Endothelial cell of umbilical vein (primary cell): ENCODE data around the gene KCNMB3. TPM values are rescaled to one million over a fixed set of nuclear protein-coding genes. Genes with fewer than 3 reads are reported as not detected.

Experiments
- BruUV-seq: library from RNA; stranded (reverse); fragments of 400-500 nt; replicated peaks from 2 replicates; lab custom pipeline; 2021; lab: Mats Ljungman, UMichigan
- CTCF ChIA-PET: fragments of 300-600, 350-600 bp; sonication (Branson Sonifier 250); formaldehyde crosslinking; loops from one replicate; lab custom pipeline; 2021; ENCODE audit warnings: antibody characterized with exemption, inconsistent platforms; lab: Charles Lee
- POLR2A ChIA-PET: fragments of 300-600, 350-600 bp; sonication (Branson Sonifier 250); formaldehyde crosslinking; loops from one replicate; lab custom pipeline; 2021; ENCODE audit warnings: antibody characterized with exemption, inconsistent platforms; lab: Charles Lee
- DNase-seq: peaks from one replicate; pipeline ENCODE4 v3.0.0-alpha.2; 2011; ENCODE audit warnings: low read depth, low spot score
- FAIRE-seq: peaks from 2 replicates; lab custom pipeline; 2011; peaks lifted over from hg19 to GRCh38; lab: Jason Lieb, UNC
- H2AFZ ChIP-seq: 2 replicates; pipeline ENCODE4 v1.6.0; 2012; ENCODE audit warnings: low read depth, low read length, control low read depth, inconsistent platforms
- H3K27ac ChIP-seq: 2 replicates; pipeline ENCODE4 v1.5.1; 2011; ENCODE audit warnings: low read depth, mild to moderate bottlenecking, control low read depth, low read length, moderate library complexity; ENCODE audit not compliant: insufficient read depth
- H3K27me3 ChIP-seq, 2 experiments: 2 replicates each; pipeline versions ENCODE4 v1.6.0 to v1.6.1; 2011; ENCODE audit warnings: low read length in 2 of 2, mixed read lengths in 1 of 2; ENCODE audit not compliant: control insufficient read depth in 2 of 2, insufficient read depth in 2 of 2
- H3K36me3 ChIP-seq, 2 experiments: 2 replicates in 1 of 2; 3 replicates in 1 of 2; pipeline ENCODE4 v1.5.1; 2011; ENCODE audit warnings: low read length in 2 of 2, mild to moderate bottlenecking in 1 of 2, moderate library complexity in 1 of 2; ENCODE audit not compliant: control insufficient read depth in 2 of 2, insufficient read depth in 2 of 2; ENCODE audit errors: extremely low read depth in 1 of 2
- H3K4me1 ChIP-seq: 3 replicates; pipeline ENCODE4 v1.5.1; 2011; ENCODE audit warnings: mild to moderate bottlenecking, low read length; ENCODE audit not compliant: control insufficient read depth, insufficient read depth; ENCODE audit errors: extremely low read depth
- H3K4me2 ChIP-seq: 2 replicates; pipeline ENCODE4 v1.6.1; 2011; ENCODE audit warnings: low read length, control low read depth, mixed read lengths; ENCODE audit not compliant: insufficient read depth
- H3K4me3 ChIP-seq, 3 experiments: fragments of 200-600 bp in 1 of 3; sonication (generic), shearing (Covaris generic) in 1 of 3; replicated peaks in 1 of 3; 2 replicates each; pipeline ENCODE4 v1.5.1; 2011 to 2016; ENCODE audit warnings: control low read depth in 3 of 3, low read length in 3 of 3, mild to moderate bottlenecking in 2 of 3, inconsistent platforms in 1 of 3, low read depth in 1 of 3, moderate library complexity in 1 of 3; ENCODE audit not compliant: insufficient read depth in 1 of 3
- H3K79me2 ChIP-seq: 2 replicates; pipeline ENCODE4 v1.6.0; 2012; ENCODE audit warnings: low read length, inconsistent platforms; ENCODE audit not compliant: control insufficient read depth, insufficient read depth
- H3K9ac ChIP-seq: replicated peaks from 2 replicates; pipeline ENCODE3; 2011; ENCODE audit warnings: low read length, control low read depth; ENCODE audit not compliant: insufficient read depth; ENCODE audit errors: extremely low read depth
- H3K9me1 ChIP-seq: replicated peaks from 3 replicates; pipeline ENCODE4 v1.6.0; 2011; ENCODE audit warnings: mild to moderate bottlenecking, low read length; ENCODE audit not compliant: control insufficient read depth, insufficient read depth; ENCODE audit errors: extremely low read depth
- H3K9me3 ChIP-seq: replicated peaks from 2 replicates; pipeline ENCODE4 v1.5.1; 2012; ENCODE audit warnings: low read length, inconsistent platforms; ENCODE audit not compliant: control insufficient read depth, insufficient read depth
- H4K20me1 ChIP-seq: replicated peaks from 2 replicates; pipeline ENCODE3; 2011; ENCODE audit warnings: mild to moderate bottlenecking, low read length; ENCODE audit not compliant: control insufficient read depth, insufficient read depth; ENCODE audit errors: extremely low read depth
- EZH2 ChIP-seq: IDR thresholded peaks from 2 replicates; pipeline ENCODE4 v1.6.1; 2012; ENCODE audit warnings: borderline replicate concordance, low read depth, mild to moderate bottlenecking, moderate library complexity, low read length, inconsistent platforms; ENCODE audit not compliant: severe bottlenecking
- FOS ChIP-seq: IDR thresholded peaks from 2 replicates; pipeline ENCODE4 v1.6.1; 2011; ENCODE audit warnings: mild to moderate bottlenecking, low read length, moderate library complexity, borderline replicate concordance; ENCODE audit not compliant: insufficient read depth
- GATA2 ChIP-seq: IDR thresholded peaks from 2 replicates; pipeline ENCODE4 v1.7.0; 2011; ENCODE audit warnings: low read depth, mild to moderate bottlenecking, moderate library complexity, mixed read lengths, low read length; ENCODE audit not compliant: insufficient read length, insufficient read depth
- JUN ChIP-seq: IDR thresholded peaks from 2 replicates; pipeline ENCODE4 v1.6.1; 2011; ENCODE audit warnings: borderline replicate concordance, low read depth; ENCODE audit not compliant: insufficient read length, insufficient read depth
- MYC ChIP-seq: IDR thresholded peaks from one replicate; pipeline ENCODE4 v1.6.1; 2011; ENCODE audit warnings: mild to moderate bottlenecking, low read depth, low read length
- POLR2A ChIP-seq: IDR thresholded peaks from 2 replicates; pipeline ENCODE4 v1.6.1; 2012; ENCODE audit warnings: low read depth, mild to moderate bottlenecking, control low read depth, low read length
- POLR2AphosphoS5 ChIP-seq: IDR thresholded peaks from 2 replicates; pipeline ENCODE4 v1.6.1; 2012; ENCODE audit warnings: low read depth, mild to moderate bottlenecking, control low read depth, low read length, moderate library complexity; ENCODE audit not compliant: insufficient read depth
- dilution Hi-C: fragments of 300-500 bp; cut with MboI; formaldehyde crosslinking; loops from one replicate; pipeline ENCODE4 v1.15.0; 2019; ENCODE audit warnings: low sequenced_read_pairs; ENCODE audit not compliant: extremely low pct_ligation_motif_present
- intact Hi-C: fragments of 100-400 bp; cut with micrococcal nuclease; formaldehyde crosslinking; loops from one replicate; pipeline ENCODE4 v1.10.0; 2022
- polyA plus RNA-seq, 4 experiments: library from polyadenylated mRNA; depleted of rRNA in 3 of 4; stranded (reverse) in 3 of 4; unstranded in 1 of 4; fragments of >200 nt; gene quantifications; 2 replicates each; pipeline versions ENCODE4 v1.2.1 to v1.2.3, GENCODE V29; 2011 to 2012; ENCODE audit warnings: missing spikeins in 1 of 4
- total RNA-seq: library from RNA; stranded (reverse); gene quantifications from 2 replicates; pipeline ENCODE4 v1.2.3, GENCODE V29; 2021
- TF ChIP-seq, protein P1 (sequence below): IDR thresholded peaks from 2 replicates; pipeline ENCODE4 v1.6.1; 2011; ENCODE audit not compliant: insufficient read depth, insufficient read length
- TF ChIP-seq, protein P2 (sequence below), 2 donors: IDR thresholded peaks; 1 replicate in 1 of 2; 2 replicates in 1 of 2; pipeline ENCODE4 v1.5.1; 2011; ENCODE audit warnings: low read length in 2 of 2, mild to moderate bottlenecking in 2 of 2, moderate library complexity in 2 of 2, control low read depth in 1 of 2, inconsistent platforms in 1 of 2, low read depth in 1 of 2; ENCODE audit not compliant: insufficient read depth in 1 of 2; ENCODE audit errors: extremely low read depth in 1 of 2

KCNMB3 gene
- total and polyA plus RNA-seq, 2 donors (not counting 3 experiments of a cell fraction or from before 2014, with no cell fraction given): 1.2 to 1.7 TPM

GRCh38 chr3:179268400-179269051, 17.6 kb upstream of the KCNMB3 start:
- intact Hi-C loops: no loop called here
- no peak for TF ChIP-seq JUN
- peak; percentile 38 for TF ChIP-seq FOS

DNA sequence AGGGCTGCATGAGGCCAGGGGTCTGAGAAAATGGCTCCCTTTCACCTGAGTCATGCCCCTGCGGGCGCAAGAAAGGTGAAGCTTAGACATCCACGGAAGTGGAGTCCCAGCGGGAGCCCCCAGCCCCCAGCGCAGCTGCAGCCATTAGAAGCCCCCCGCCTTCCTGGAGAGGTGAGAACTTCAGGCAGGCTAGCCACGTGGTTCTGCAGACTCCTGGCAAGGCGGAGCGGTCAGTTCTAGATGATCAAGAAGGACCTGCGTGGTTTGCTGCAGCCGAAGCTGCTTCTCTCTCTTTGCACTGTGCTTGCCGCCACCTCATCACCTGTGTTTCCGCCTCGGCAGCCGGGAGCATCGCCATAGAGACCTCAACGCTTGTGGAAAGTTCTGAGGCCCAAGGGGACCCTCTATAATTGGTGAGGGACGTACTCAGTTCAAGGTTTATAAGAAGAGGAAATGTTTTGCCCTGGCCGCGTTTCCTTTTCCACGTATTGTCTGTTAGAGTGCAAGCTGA, 15.8 kb upstream of the KCNMB3 start:
- no peaks in the 10 kb centered on the region for H3K9me1 ChIP-seq
- H3K4me3 ChIP-seq: no peak overlapping the region
- H3K4me2 ChIP-seq: peak overlapping the region; percentile 73
- peak; percentile 77 for DNase-seq
- dilution Hi-C loops: no loop called here
- H3K27ac ChIP-seq: no peak overlapping the region
- no peaks in the 10 kb centered on the region for H3K79me2 ChIP-seq
- H3K36me3 ChIP-seq: no peaks in the 10 kb centered on the region
- H4K20me1 ChIP-seq: no peaks in the 10 kb centered on the region
- no peaks in the 10 kb centered on the region for H3K9me3 ChIP-seq
- no peak overlapping the region for H3K9ac ChIP-seq
- TF ChIP-seq, protein P1, sequence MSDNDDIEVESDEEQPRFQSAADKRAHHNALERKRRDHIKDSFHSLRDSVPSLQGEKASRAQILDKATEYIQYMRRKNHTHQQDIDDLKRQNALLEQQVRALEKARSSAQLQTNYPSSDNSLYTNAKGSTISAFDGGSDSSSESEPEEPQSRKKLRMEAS: no peak
- no peak for TF ChIP-seq JUN
- TF ChIP-seq EZH2: no peak
- TF ChIP-seq POLR2AphosphoS5: no peak
- TF ChIP-seq MYC: no peak
- TF ChIP-seq, protein P2, sequence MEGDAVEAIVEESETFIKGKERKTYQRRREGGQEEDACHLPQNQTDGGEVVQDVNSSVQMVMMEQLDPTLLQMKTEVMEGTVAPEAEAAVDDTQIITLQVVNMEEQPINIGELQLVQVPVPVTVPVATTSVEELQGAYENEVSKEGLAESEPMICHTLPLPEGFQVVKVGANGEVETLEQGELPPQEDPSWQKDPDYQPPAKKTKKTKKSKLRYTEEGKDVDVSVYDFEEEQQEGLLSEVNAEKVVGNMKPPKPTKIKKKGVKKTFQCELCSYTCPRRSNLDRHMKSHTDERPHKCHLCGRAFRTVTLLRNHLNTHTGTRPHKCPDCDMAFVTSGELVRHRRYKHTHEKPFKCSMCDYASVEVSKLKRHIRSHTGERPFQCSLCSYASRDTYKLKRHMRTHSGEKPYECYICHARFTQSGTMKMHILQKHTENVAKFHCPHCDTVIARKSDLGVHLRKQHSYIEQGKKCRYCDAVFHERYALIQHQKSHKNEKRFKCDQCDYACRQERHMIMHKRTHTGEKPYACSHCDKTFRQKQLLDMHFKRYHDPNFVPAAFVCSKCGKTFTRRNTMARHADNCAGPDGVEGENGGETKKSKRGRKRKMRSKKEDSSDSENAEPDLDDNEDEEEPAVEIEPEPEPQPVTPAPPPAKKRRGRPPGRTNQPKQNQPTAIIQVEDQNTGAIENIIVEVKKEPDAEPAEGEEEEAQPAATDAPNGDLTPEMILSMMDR (IDR thresholded peaks at IDR 0.05; ENCODE audit: extremely low read depth in 1 of 2, insufficient read depth in 1 of 2, low read depth in 1 of 2, low read length in 2 of 2): no peak
- no peak for TF ChIP-seq FOS
- TF ChIP-seq POLR2A: no peak
- no peak for TF ChIP-seq GATA2
- FAIRE-seq: no peak
- BruUV-seq: no TSS peak
- CTCF ChIA-PET: interaction anchor here (0.7 to 2.3 kb wide), 4 partner anchors 12 to 251 kb away, joined by 3 to 4 read pairs (median 3); partner anchors contain the start of gene PIK3CA
- POLR2A ChIA-PET: no interaction called here
- H3K27me3 ChIP-seq: no peaks in the 10 kb centered on the region
- intact Hi-C loops: loop anchor here (1.0 kb wide), 1 partner anchor 118 kb away; the partner anchor contains the start of gene PIK3CA
- H2AFZ ChIP-seq: peak overlapping the region; percentile 81
- peaks cover 22% of the 10 kb centered on the region for H3K4me1 ChIP-seq

More at GRCh38 chr3:179268400-179269051, 17.6 kb upstream of the KCNMB3 start:
- dilution Hi-C loops: no loop called here
- Histone ChIP-seq H3K27ac (no peak overlapping the region), H3K4me1 (peaks cover 22% of the 10 kb centered on the region), H3K9me3 (no peaks in the 10 kb centered on the region), H3K27me3 (no peaks in the 10 kb centered on the region), H3K36me3 (no peaks in the 10 kb centered on the region), H3K4me2 (peak overlapping the region; percentile 26), H4K20me1 (no peaks in the 10 kb centered on the region), H3K79me2 (no peaks in the 10 kb centered on the region), H3K4me3 (no peak overlapping the region), H3K9me1 (no peaks in the 10 kb centered on the region), H3K9ac (no peak overlapping the region), H2AFZ (peak overlapping the region; percentile 15)
- FAIRE-seq (peak; percentile 79), DNase-seq (peak; percentile 50)
- no TSS peak for BruUV-seq
- CTCF ChIA-PET: interaction anchor here (1.6 kb wide), 1 partner anchor 12 kb away, joined by 6 read pairs; no protein-coding TSS in a partner anchor
- POLR2A ChIA-PET: no interaction called here
